GM13976 (cell line): ENCODE results near the gene CABP4.
"Not testable (repeated sequence)": the region's sequence is repeated elsewhere in the genome, so short reads cannot be mapped to it uniquely, and the experiment has no call there.

ENCODE experiments used
- DNase-seq: peaks from one replicate; pipeline ENCODE4 v3.0.0; 2012; ENCODE audit warnings: low spot score
- CTCF ChIP-seq: IDR thresholded peaks from 2 replicates; pipeline ENCODE4 v1.5.1; 2012; ENCODE audit warnings: borderline replicate concordance, mild to moderate bottlenecking; ENCODE audit not compliant: insufficient read depth; ENCODE audit errors: extremely low read depth, missing control alignments, control extremely low read depth
- in situ Hi-C: fragments of 300-500 bp; cut with MboI; formaldehyde crosslinking; loops from one replicate; pipeline ENCODE4 v1.12.0; 2022; ENCODE audit warnings: low sequenced_read_pairs, mixed read lengths, inconsistent platforms; ENCODE audit not compliant: unreplicated experiment

CABP4 gene

GRCh38 chr11:67465189-67465510 lies 10.0 kb downstream of the CABP4 start:
- TF ChIP-seq CTCF, result no peak
- in situ Hi-C loops, result no loop called here
- DNase-seq, result no peak

- DNase-seq, in situ Hi-C loops: not testable (repeated sequence)
Measured at GRCh38 chr11:67465530-67465929, 10.4 kb downstream of the CABP4 start.

- TF ChIP-seq CTCF, result no peak
- no peak for DNase-seq
- in situ Hi-C loops, result no loop called here
Measured at GRCh38 chr11:67466367-67466766, 11.2 kb downstream of the CABP4 start.

- in situ Hi-C loops, result no loop called here
- no peak for DNase-seq
- TF ChIP-seq CTCF, result no peak
Measured at GRCh38 chr11:67466962-67467771, 12.0 kb downstream of the CABP4 start.

- in situ Hi-C loops, result no loop called here
- TF ChIP-seq CTCF, result no peak
- no peak for DNase-seq
Measured at GRCh38 chr11:67468056-67468455, 12.9 kb downstream of the CABP4 start.

- TF ChIP-seq CTCF, result no peak
- DNase-seq, result no peak
- in situ Hi-C loops, result no loop called here
Measured at GRCh38 chr11:67468456-67468758, 13.3 kb downstream of the CABP4 start.

- in situ Hi-C loops, result no loop called here
- peak; percentile 76 for TF ChIP-seq CTCF
- DNase-seq, result peak; percentile 97
Measured at GRCh38 chr11:67468759-67469507, 13.8 kb downstream of the CABP4 start, which contains the start of gene TMEM134. TMEM134 (minus strand) TSS chr11:67469251; CDS start chr11:67469192, 59 bp downstream.
